HL-60/S4 treated with phorbol 12-myristate 13-acetate at 8.2 ng/mL for 4 days and 3 days (cell line): ENCODE results near the gene MNS1.

Experiments
- in situ Hi-C: fragments of 300-500 bp; cut with MboI; formaldehyde crosslinking; loops from 2 replicates; pipeline ENCODE4 v1.15.0; 2022; ENCODE audit warnings: low sequenced_read_pairs

MNS1 gene, protein sequence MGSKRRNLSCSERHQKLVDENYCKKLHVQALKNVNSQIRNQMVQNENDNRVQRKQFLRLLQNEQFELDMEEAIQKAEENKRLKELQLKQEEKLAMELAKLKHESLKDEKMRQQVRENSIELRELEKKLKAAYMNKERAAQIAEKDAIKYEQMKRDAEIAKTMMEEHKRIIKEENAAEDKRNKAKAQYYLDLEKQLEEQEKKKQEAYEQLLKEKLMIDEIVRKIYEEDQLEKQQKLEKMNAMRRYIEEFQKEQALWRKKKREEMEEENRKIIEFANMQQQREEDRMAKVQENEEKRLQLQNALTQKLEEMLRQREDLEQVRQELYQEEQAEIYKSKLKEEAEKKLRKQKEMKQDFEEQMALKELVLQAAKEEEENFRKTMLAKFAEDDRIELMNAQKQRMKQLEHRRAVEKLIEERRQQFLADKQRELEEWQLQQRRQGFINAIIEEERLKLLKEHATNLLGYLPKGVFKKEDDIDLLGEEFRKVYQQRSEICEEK

DNA sequence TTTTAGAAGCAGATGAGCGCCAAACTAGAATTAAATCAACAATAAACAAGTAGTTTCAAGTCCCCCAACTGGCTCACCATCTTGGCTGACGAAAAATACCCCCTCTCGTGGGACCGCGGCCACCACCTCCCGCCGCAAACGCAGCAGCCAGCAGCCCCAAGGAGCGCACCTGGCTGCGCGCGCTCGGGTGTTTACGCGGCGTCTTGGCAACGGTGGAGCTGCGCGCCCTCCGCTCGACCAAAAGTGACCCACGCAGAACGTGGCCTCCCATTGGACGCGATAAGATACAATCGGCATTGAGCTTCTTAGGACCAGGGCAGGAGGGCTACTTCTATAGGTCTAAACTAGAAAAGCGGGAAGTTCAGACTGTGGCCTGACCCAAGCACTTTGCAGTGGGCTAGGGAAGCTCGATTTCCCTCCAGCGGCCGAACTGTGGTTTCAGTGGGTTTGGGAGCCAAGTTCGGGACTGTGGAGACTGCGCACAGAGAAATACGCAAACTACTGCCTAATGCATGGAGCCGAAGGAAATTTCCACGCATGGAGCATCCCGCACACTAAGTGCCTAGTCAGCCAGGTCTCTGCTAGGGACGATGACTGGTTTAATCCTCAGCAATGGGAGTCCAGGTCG lies at the start of gene MNS1:
TSS of gene MNS1 (minus strand) at position 245 of the 628 bp plus-strand sequence. CDS start at position 80, 165 bp downstream.
- in situ Hi-C loops: no loop called here

GRCh38 chr15:56496635-56497034 lies 31.7 kb upstream of the MNS1 start:
- in situ Hi-C loops: loop anchor here (25.0 kb wide), 1 partner anchor 841 kb away; no protein-coding TSS in a partner anchor

DNA sequence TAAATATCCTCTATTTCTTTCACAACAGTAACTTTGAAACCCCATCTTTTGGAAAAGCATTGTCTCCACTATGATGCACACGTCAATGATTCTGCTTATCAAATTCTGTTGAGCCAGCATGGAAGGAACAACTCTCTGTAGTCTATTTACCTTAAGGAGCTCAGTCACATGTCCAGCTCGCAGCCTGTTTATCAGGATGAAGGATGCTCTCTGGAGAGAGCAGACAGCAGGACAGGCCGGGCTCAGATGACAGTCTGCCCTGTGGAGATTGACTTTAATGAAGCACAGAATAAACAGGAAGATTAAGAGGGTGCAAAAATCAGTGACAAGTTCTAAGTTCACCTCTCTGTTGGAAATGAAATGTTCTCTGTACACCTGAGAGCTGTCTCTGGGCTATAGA lies 30.6 kb upstream of the MNS1 start:
- in situ Hi-C loops: loop anchor here (25.0 kb wide), 1 partner anchor 842 kb away; no protein-coding TSS in a partner anchor

DNA sequence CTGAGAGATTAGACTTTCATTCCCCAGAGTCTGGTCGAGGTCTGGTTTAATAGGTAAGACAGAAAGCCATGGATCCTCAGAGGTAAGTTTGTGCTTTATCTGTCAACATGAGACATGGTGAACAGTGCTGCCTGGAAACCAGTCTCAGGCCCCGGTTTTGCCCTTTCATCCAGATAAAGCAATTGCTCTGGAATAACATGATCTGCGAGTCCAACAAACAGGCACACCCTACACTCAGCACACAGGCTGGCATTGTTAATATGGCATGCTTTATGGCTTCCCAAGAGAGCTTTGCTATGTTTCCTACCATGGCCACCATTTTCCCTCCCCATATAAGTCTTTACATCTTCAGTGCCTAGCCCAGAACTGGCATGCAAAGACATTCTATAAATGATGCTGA lies 30.1 kb upstream of the MNS1 start:
- in situ Hi-C loops: loop anchor here (25.0 kb wide), 1 partner anchor 842 kb away; no protein-coding TSS in a partner anchor

GRCh38 chr15:56492791-56493555 lies 28.0 kb upstream of the MNS1 start:
- in situ Hi-C loops: loop anchor here (25.0 kb wide), 1 partner anchor 844 kb away; no protein-coding TSS in a partner anchor

DNA sequence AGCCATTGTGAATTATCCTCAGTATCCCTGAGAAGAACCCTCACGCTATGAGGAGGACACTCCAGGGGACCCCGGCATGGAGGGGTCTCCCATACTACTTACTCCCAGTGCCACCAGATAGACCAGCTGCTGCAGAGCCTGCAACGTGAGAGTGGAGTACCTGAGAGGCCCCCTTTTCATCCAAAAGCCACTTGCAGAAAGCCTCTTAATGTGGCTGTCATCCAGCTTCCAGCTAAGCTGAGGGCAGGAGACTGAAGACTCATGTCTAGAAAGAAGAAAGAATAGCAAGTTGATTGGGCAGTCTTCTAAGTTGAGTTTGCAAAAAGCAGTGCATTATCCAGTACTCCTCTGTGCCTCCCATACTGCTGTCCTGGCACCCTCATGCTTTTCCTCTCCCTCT lies 27.3 kb upstream of the MNS1 start:
- in situ Hi-C loops: loop anchor here (25.0 kb wide), 1 partner anchor 845 kb away; no protein-coding TSS in a partner anchor

DNA sequence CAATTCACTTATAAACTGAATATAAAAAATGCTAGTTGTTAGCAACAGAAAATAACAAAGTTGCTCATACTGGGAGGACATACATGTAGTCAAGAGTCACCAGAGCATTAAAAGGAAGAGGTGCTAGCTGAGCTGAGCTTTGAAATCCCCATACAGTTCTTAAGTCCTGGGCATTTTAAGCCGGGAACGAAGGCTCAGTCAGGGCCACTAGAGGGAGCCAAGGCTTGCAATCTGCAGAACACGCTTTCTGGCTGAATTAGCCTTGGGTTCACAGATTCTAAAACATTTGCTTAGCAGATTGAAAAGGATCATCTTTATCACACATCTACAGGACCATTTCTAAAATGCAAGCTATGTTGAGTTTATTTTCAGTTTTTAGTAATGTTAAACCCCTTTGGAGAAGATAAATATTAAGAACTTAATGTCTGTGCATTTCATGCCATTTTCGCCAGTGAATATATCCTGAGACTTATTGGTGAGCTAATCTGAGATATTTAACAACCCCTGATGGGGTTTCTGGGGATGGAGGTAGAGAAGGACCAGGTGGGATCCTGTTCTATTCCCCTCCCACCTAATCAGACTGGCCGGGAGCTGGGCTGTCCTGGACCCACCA lies 26.3 kb upstream of the MNS1 start:
- in situ Hi-C loops: loop anchor here (25.0 kb wide), 1 partner anchor 846 kb away; no protein-coding TSS in a partner anchor

- in situ Hi-C loops: loop anchor here (25.0 kb wide), 1 partner anchor 847 kb away; no protein-coding TSS in a partner anchor
Observed at GRCh38 chr15:56490461-56490860, 25.5 kb upstream of the MNS1 start.

DNA sequence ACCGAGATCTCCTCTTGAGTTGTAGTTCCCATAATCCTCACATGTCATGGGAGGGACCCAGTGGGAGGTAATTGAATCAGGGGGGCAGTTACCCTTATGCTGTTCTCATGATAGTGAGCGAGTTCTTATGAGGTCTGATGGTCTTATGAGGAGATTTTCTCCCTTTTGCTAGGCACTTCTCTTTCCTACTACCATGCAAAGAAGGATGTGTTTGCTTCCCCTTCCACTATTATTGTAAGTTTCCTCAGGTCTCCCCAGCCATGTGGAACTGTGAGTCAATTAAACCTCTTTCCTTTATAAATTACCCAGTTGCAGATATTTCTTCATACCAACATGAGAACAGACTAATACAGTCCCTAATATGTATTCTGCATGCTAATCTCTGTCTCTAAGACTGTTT lies 21.3 kb upstream of the MNS1 start:
- in situ Hi-C loops: loop anchor here (25.0 kb wide), 1 partner anchor 851 kb away; no protein-coding TSS in a partner anchor

- in situ Hi-C loops: loop anchor here (25.0 kb wide), 1 partner anchor 852 kb away; no protein-coding TSS in a partner anchor
Observed at GRCh38 chr15:56485426-56485825, 20.5 kb upstream of the MNS1 start.

DNA sequence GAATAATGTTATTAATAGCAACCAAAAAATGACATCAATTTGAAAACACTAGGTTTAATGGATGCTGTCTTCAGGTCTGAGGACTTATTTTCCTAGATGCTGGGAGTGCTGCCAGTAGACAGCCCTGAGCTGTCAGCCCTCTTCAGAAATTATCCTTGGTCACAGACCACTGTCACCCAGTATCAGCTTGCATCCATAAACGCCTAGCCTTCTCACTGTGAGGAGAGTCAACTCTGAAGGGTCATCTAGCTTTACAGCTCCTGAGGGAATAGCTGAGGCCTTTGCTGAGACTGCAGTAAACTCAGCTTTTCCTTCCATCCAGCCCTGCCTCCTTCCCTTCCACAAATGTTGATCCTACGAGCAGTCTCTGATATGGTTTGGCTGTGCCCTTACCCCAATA lies 19.4 kb upstream of the MNS1 start:
- in situ Hi-C loops: loop anchor here (25.0 kb wide), 1 partner anchor 853 kb away; no protein-coding TSS in a partner anchor

GRCh38 chr15:56475351-56475750 lies 10.4 kb upstream of the MNS1 start:
- in situ Hi-C loops: loop anchor here (25.0 kb wide), 1 partner anchor 862 kb away; no protein-coding TSS in a partner anchor

DNA sequence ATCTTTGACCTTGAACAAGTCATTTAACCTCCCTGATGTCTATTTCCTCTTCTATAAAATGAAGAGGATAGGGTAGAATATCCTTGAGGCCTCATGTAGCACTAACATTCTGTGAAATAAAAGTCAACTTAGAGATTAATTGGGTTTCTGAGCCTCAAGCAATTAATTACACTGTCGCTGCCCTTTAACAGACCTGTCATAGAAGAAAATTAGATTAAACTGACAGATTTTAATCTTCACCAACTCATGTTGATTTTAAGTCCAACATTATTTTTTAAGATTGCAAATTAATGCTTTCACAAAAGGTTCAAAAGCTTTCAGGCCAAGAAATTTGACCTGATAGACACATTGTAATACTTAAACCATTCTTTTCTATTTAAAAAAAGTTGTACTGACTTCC lies 8.1 kb upstream of the MNS1 start:
- in situ Hi-C loops: no loop called here

DNA sequence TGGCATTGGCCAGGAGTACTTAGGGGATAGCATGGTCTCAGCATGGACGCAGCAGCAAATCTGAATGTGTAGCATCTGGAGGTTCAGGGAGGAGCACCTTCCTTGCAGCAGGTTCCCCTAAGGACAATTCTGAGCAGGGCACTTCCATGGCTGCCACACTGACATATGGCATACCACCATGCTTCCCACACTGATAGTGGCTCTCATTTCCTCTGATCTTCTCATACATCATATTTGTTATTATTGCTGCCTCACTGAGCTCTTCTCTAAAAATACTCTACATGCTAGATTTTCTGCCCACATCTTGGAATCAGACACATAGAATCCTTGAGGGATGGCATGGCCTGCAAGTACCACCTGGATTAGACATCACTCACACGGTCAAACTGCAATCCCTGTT lies 7.3 kb upstream of the MNS1 start:
- in situ Hi-C loops: no loop called here

- in situ Hi-C loops: no loop called here
Observed at GRCh38 chr15:56471440-56472069, 6.6 kb upstream of the MNS1 start.

GRCh38 chr15:56469483-56469882 lies 4.5 kb upstream of the MNS1 start:
- in situ Hi-C loops: no loop called here

DNA sequence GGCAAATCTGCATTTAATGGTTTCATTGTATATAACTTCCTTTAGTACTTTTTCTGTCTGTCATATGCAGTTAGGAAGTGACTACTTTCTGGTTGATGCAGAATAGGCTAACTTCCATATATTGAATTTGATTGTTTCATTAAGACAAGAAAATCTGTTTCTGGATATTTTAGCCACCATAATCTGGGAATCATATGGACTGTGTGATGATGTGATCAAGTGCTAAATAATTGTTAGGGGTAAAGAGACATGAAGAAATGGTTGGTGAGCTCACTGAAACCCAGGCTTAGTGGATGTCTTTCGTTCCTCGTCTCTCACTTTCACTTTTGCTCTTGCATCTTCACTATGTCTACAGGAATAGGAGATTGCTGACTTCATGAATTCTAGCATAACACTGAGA lies 3.5 kb upstream of the MNS1 start:
- in situ Hi-C loops: no loop called here

- in situ Hi-C loops: no loop called here
Observed at GRCh38 chr15:56467616-56468015, 2.7 kb upstream of the MNS1 start.

- in situ Hi-C loops: no loop called here
Observed at GRCh38 chr15:56460947-56461346, 4.0 kb downstream of the MNS1 start.

- in situ Hi-C loops: no loop called here
Observed at GRCh38 chr15:56460071-56460470, 4.9 kb downstream of the MNS1 start.
